ENCODE results near the gene ADGRL3. TPM values are rescaled to one million over a fixed set of nuclear protein-coding genes. Genes with fewer than 3 reads are reported as not detected.

Gene ADGRL3
- total RNA-seq, 1 donor from 2014 or later = 31.3 TPM

GRCh38 chr4:61913619-61914018 is 713.5 kb downstream of the ADGRL3 start:
- H3K9ac ChIP-seq (ENCODE audit: low read length) = no peak overlapping the region
- H3K4me2 ChIP-seq (ENCODE audit: low read length) = no peak overlapping the region
- Mint-ChIP-seq H3K9me3 (ENCODE audit: unreplicated experiment) (no peaks in the 10 kb centered on the region), H3K27me3 (ENCODE audit: low read depth, unreplicated experiment) (no peaks in the 10 kb centered on the region), H3K4me3 (ENCODE audit: unreplicated experiment) (no peak overlapping the region), H3K36me3 (ENCODE audit: low read depth, unreplicated experiment) (no peaks in the 10 kb centered on the region), H3K27ac (ENCODE audit: unreplicated experiment) (no peak overlapping the region), H3K4me1 (ENCODE audit: low read depth, unreplicated experiment) (peaks cover 6% of the 10 kb centered on the region)
- no peak overlapping the region for H3K27ac ChIP-seq (ENCODE audit: low read depth, low read length)
- no peaks in the 10 kb centered on the region for H3K27me3 ChIP-seq (ENCODE audit: insufficient read depth, low read length)
- no peaks in the 10 kb centered on the region for H3K9me3 ChIP-seq (ENCODE audit: insufficient read depth, low read depth, low read length)
- no peak for DNase-seq (ENCODE audit: low read depth)
- H4K20me1 ChIP-seq (ENCODE audit: insufficient read depth, low read length) = no peaks in the 10 kb centered on the region
- H3K4me3 ChIP-seq (ENCODE audit: insufficient read depth, low read depth, low read length) = no peak overlapping the region
- no peaks in the 10 kb centered on the region for H3K36me3 ChIP-seq (ENCODE audit: insufficient read depth, low read length)
- FAIRE-seq = no peak
- no peaks in the 10 kb centered on the region for H3K4me1 ChIP-seq (ENCODE audit: insufficient read depth, low read length)
- no peak overlapping the region for H2AFZ ChIP-seq (ENCODE audit: low read depth, low read length)
- no peak for TF ChIP-seq CTCF (IDR thresholded peaks at IDR 0.05; ENCODE audit: insufficient read depth, low read depth, low read length)
- no peak for TF ChIP-seq EZH2 (IDR thresholded peaks at IDR 0.05; ENCODE audit: insufficient read depth, low read length)
- no peaks in the 10 kb centered on the region for H3K79me2 ChIP-seq (ENCODE audit: insufficient read depth, low read length)

- Mint-ChIP-seq H3K27me3 (ENCODE audit: low read depth, unreplicated experiment) (no peaks in the 10 kb centered on the region), H3K4me1 (ENCODE audit: low read depth, unreplicated experiment) (peaks cover 6% of the 10 kb centered on the region)
These were observed 715.4 kb downstream of the ADGRL3 start for GRCh38 chr4:61915501-61915900.

More at GRCh38 chr4:61915501-61915900, 715.4 kb downstream of the ADGRL3 start:
- TF ChIP-seq EZH2 (IDR thresholded peaks at IDR 0.05; ENCODE audit: insufficient read depth, low read length) = no peak
- TF ChIP-seq CTCF (IDR thresholded peaks at IDR 0.05; ENCODE audit: insufficient read depth, low read depth, low read length) = no peak
- no peak overlapping the region for H3K9ac ChIP-seq (ENCODE audit: low read length)
- no peak overlapping the region for H3K27ac ChIP-seq (ENCODE audit: low read depth, low read length)
- Mint-ChIP-seq H3K36me3 (ENCODE audit: low read depth, unreplicated experiment) (no peaks in the 10 kb centered on the region), H3K27ac (ENCODE audit: unreplicated experiment) (no peak overlapping the region), H3K9me3 (ENCODE audit: unreplicated experiment) (no peaks in the 10 kb centered on the region), H3K4me3 (ENCODE audit: unreplicated experiment) (no peak overlapping the region)
- FAIRE-seq (no peak), DNase-seq (ENCODE audit: low read depth) (no peak)
- H3K4me1 ChIP-seq (ENCODE audit: insufficient read depth, low read length) = no peaks in the 10 kb centered on the region
- no peak overlapping the region for H3K4me2 ChIP-seq (ENCODE audit: low read length)
- H2AFZ ChIP-seq (ENCODE audit: low read depth, low read length) = no peak overlapping the region
- H3K79me2 ChIP-seq (ENCODE audit: insufficient read depth, low read length) = no peaks in the 10 kb centered on the region
- no peaks in the 10 kb centered on the region for H4K20me1 ChIP-seq (ENCODE audit: insufficient read depth, low read length)
- no peak overlapping the region for H3K4me3 ChIP-seq (ENCODE audit: insufficient read depth, low read depth, low read length)
- no peaks in the 10 kb centered on the region for H3K27me3 ChIP-seq (ENCODE audit: insufficient read depth, low read length)
- no peaks in the 10 kb centered on the region for H3K9me3 ChIP-seq (ENCODE audit: insufficient read depth, low read depth, low read length)
- no peaks in the 10 kb centered on the region for H3K36me3 ChIP-seq (ENCODE audit: insufficient read depth, low read length)
